Transverse colon (tissue), 3 donors: ENCODE results near the gene MGAT4A.

ENCODE experiments used
- CTCF ChIP-seq, 5 experiments: fragments of 200-600 bp in 3 of 5; fragments of 450-650 bp in 2 of 5; sonication (generic) in 3 of 5; IDR thresholded peaks; 1 replicate in 2 of 5; 2 replicates in 3 of 5; pipeline ENCODE4 v1.5.1; 2016 to 2017; ENCODE audit warnings: antibody characterized with exemption in 5 of 5, inconsistent platforms in 3 of 5, mild to moderate bottlenecking in 2 of 5, moderate library complexity in 1 of 5
- EP300 ChIP-seq: sonication (generic); formaldehyde crosslinking; IDR thresholded peaks from one replicate; pipeline ENCODE4 v1.6.1; 2017; ENCODE audit warnings: antibody characterized with exemption, low read depth

- TF ChIP-seq EP300 (no peak), CTCF (IDR thresholded peaks at IDR 0.05) (no peak)
Observed at GRCh38 chr2:98716786-98717185, 14.1 kb downstream of the MGAT4A start.
